22Rv1 (cell line): Measurements from ENCODE around the gene HK2.
A peak's percentile ranks its signal among the peaks of the same experiment; 100 is the strongest.

Source experiments
- H3K27ac ChIP-seq: fragments of 450-650 bp; 2 replicates; pipeline ENCODE4 v1.5.1; 2017
- CTCF ChIP-seq: fragments of 450-650 bp; IDR thresholded peaks from 2 replicates; pipeline ENCODE4 v1.5.1; 2017; ENCODE audit warnings: mild to moderate bottlenecking
- ZFX ChIP-seq: fragments of 450-650 bp; IDR thresholded peaks from 2 replicates; pipeline ENCODE4 v1.6.1; 2017; ENCODE audit warnings: antibody characterized with exemption, borderline replicate concordance

The HK2 gene

GRCh38 chr2:74858281-74858680, 24.4 kb downstream of the HK2 start:
- no peak for TF ChIP-seq CTCF
- TF ChIP-seq ZFX = no peak
- no peak overlapping the region for H3K27ac ChIP-seq

- TF ChIP-seq CTCF (no peak), ZFX (no peak)
- no peak overlapping the region for H3K27ac ChIP-seq
These were observed 26.2 kb downstream of the HK2 start for GRCh38 chr2:74860079-74860478.

GRCh38 chr2:74860521-74860920, 26.6 kb downstream of the HK2 start:
- no peak overlapping the region for H3K27ac ChIP-seq
- no peak for TF ChIP-seq ZFX
- TF ChIP-seq CTCF = no peak

GRCh38 chr2:74861531-74861930, 27.6 kb downstream of the HK2 start:
- TF ChIP-seq CTCF (no peak), ZFX (no peak)
- H3K27ac ChIP-seq = no peak overlapping the region

- TF ChIP-seq ZFX (no peak), CTCF (no peak)
- H3K27ac ChIP-seq = no peak overlapping the region
These were observed 28.4 kb downstream of the HK2 start for GRCh38 chr2:74862020-74862964.

- TF ChIP-seq CTCF (no peak), ZFX (no peak)
- peak overlapping the region; percentile 61 for H3K27ac ChIP-seq
These were observed 29.9 kb downstream of the HK2 start for GRCh38 chr2:74863802-74864248.
